Endodermal cell (in vitro differentiated cells): ENCODE data around the gene COLGALT1. TPM values are rescaled to one million over a fixed set of nuclear protein-coding genes. Genes with fewer than 3 reads are reported as not detected.

Experiments used
- DNase-seq: peaks from one replicate; pipeline ENCODE4 v3.0.0-alpha.2; 2017
- H3K27ac ChIP-seq: 2 replicates; pipeline ENCODE4 v1.5.1; 2013; ENCODE audit warnings: mild to moderate bottlenecking, low read depth, low read length, moderate library complexity
- H3K27me3 ChIP-seq: 2 replicates; pipeline ENCODE4 v1.6.1; 2013; ENCODE audit warnings: mild to moderate bottlenecking, low read length, moderate library complexity; ENCODE audit not compliant: insufficient read depth, control insufficient read depth, poor library complexity, severe bottlenecking
- H3K36me3 ChIP-seq: 2 replicates; pipeline ENCODE4 v1.7.0; 2013; ENCODE audit warnings: mild to moderate bottlenecking, low read length, moderate library complexity; ENCODE audit not compliant: control insufficient read depth, insufficient read depth
- H3K4me1 ChIP-seq: one replicate; pipeline ENCODE4 v1.7.0; 2013; ENCODE audit warnings: low read length; ENCODE audit not compliant: control insufficient read depth, insufficient read depth
- H3K4me3 ChIP-seq: 2 replicates; pipeline ENCODE4 v1.5.1; 2013; ENCODE audit warnings: mild to moderate bottlenecking, low read length, moderate library complexity
- H3K9ac ChIP-seq: 2 replicates; pipeline ENCODE4 v1.6.1; 2013; ENCODE audit warnings: mild to moderate bottlenecking, low read length, moderate library complexity; ENCODE audit not compliant: poor library complexity, severe bottlenecking; ENCODE audit errors: extremely low read depth
- H3K9me3 ChIP-seq: 2 replicates; pipeline ENCODE4 v1.6.1; 2013; ENCODE audit warnings: mild to moderate bottlenecking, low read length, moderate library complexity; ENCODE audit not compliant: control insufficient read depth
- H3K27ac Mint-ChIP-seq: 2 replicates; pipeline ENCODE4 v1.8.0; 2020; ENCODE audit warnings: mixed read lengths
- H3K27me3 Mint-ChIP-seq: 2 replicates; pipeline ENCODE4 v1.8.0; 2021; ENCODE audit warnings: mild to moderate bottlenecking, mixed read lengths; ENCODE audit not compliant: insufficient read depth
- H3K36me3 Mint-ChIP-seq: 2 replicates; pipeline ENCODE4 v1.8.0; 2020; ENCODE audit warnings: low read depth, mixed read lengths
- H3K4me1 Mint-ChIP-seq: 2 replicates; pipeline ENCODE4 v1.8.0; 2020; ENCODE audit warnings: mixed read lengths
- H3K4me3 Mint-ChIP-seq: 2 replicates; pipeline ENCODE4 v1.8.0; 2020; ENCODE audit warnings: mild to moderate bottlenecking, moderate library complexity, mixed read lengths
- H3K9me3 Mint-ChIP-seq: 2 replicates; pipeline ENCODE4 v1.8.0; 2020; ENCODE audit warnings: mild to moderate bottlenecking, mixed read lengths
- CTCF ChIP-seq: fragments of 200-600 bp; sonication (generic); conservative IDR thresholded peaks from 2 replicates; pipeline ENCODE4 v1.5.0; 2021; ENCODE audit warnings: antibody characterized with exemption, mild to moderate bottlenecking
- WGBS, 2 experiments: methylation state at CpG; one replicate each; pipeline versions ENCODE4 v1.1.5 to v1.1.7; 2013; ENCODE audit warnings: missing lambda C conversion rate in 2 of 2, mixed read lengths in 1 of 2; ENCODE audit not compliant: insufficient coverage in 1 of 2, insufficient read length in 1 of 2; 5-methylcytosine and 5-hydroxymethylcytosine counted together
- total RNA-seq, 2 donors: library from RNA; stranded (reverse); fragmentation: NEBNext Ultra II Directional in 1 of 2; extraction: Animal tissue kit (Norgen Biotek cat#: 25700) in 1 of 2; gene quantifications; 2 replicates in 1 of 2; 3 replicates in 1 of 2; pipeline ENCODE4 v1.2.1, GENCODE V29; 2021

Gene COLGALT1
- total RNA-seq, 2 donors from 2014 or later, result 61.2 to 68.3 TPM

GRCh38 chr19:17539238-17540117 is 16.0 kb upstream of the COLGALT1 start:
- no peaks in the 10 kb centered on the region for H3K4me1 ChIP-seq
- Mint-ChIP-seq H3K27ac (no peak overlapping the region), H3K36me3 (no peaks in the 10 kb centered on the region), H3K4me3 (peak overlapping the region; percentile 56), H3K27me3 (peaks cover 55% of the 10 kb centered on the region), H3K4me1 (no peaks in the 10 kb centered on the region), H3K9me3 (peaks cover 2% of the 10 kb centered on the region)
- no peaks in the 10 kb centered on the region for H3K9me3 ChIP-seq
- H3K36me3 ChIP-seq, result no peaks in the 10 kb centered on the region
- no peak overlapping the region for H3K9ac ChIP-seq
- TF ChIP-seq CTCF, result no peak
- 1 to 4% methylated on average over 11 to 82 of the region's 82 CpGs for WGBS, 2 experiments
- no peak overlapping the region for H3K27ac ChIP-seq
- peak overlapping the region; percentile 77 for H3K4me3 ChIP-seq
- DNase-seq, result peak; percentile 100
- H3K27me3 ChIP-seq, result peaks cover 9% of the 10 kb centered on the region

GRCh38 chr19:17540174-17540573 is 15.3 kb upstream of the COLGALT1 start:
- Mint-ChIP-seq H3K27ac (no peak overlapping the region), H3K27me3 (peaks cover 55% of the 10 kb centered on the region), H3K4me1 (no peaks in the 10 kb centered on the region), H3K9me3 (peaks cover 3% of the 10 kb centered on the region), H3K4me3 (no peak overlapping the region), H3K36me3 (no peaks in the 10 kb centered on the region)
- H3K36me3 ChIP-seq, result no peaks in the 10 kb centered on the region
- H3K9ac ChIP-seq, result no peak overlapping the region
- no peak overlapping the region for H3K4me3 ChIP-seq
- no peaks in the 10 kb centered on the region for H3K9me3 ChIP-seq
- H3K4me1 ChIP-seq, result no peaks in the 10 kb centered on the region
- DNase-seq, result no peak
- no peak overlapping the region for H3K27ac ChIP-seq
- no peak for TF ChIP-seq CTCF
- H3K27me3 ChIP-seq, result peaks cover 9% of the 10 kb centered on the region
- 91 to 97% methylated on average over 13 to 30 of the region's 30 CpGs for WGBS, 2 experiments

GRCh38 chr19:17541184-17541759 is 14.2 kb upstream of the COLGALT1 start:
- no peak for TF ChIP-seq CTCF
- Mint-ChIP-seq H3K4me3 (no peak overlapping the region), H3K27ac (no peak overlapping the region), H3K9me3 (peaks cover 4% of the 10 kb centered on the region), H3K27me3 (peaks cover 53% of the 10 kb centered on the region), H3K4me1 (no peaks in the 10 kb centered on the region), H3K36me3 (no peaks in the 10 kb centered on the region)
- H3K36me3 ChIP-seq, result no peaks in the 10 kb centered on the region
- no peak overlapping the region for H3K4me3 ChIP-seq
- H3K4me1 ChIP-seq, result no peaks in the 10 kb centered on the region
- no peak overlapping the region for H3K27ac ChIP-seq
- no peak for DNase-seq
- H3K9me3 ChIP-seq, result no peaks in the 10 kb centered on the region
- WGBS, 2 experiments, result 80 to 99% methylated on average over 1 to 3 of the region's 4 CpGs
- H3K9ac ChIP-seq, result no peak overlapping the region
- peaks cover 9% of the 10 kb centered on the region for H3K27me3 ChIP-seq
